IPS-20b (cell line): ENCODE results near the gene MIPOL1.
A peak's percentile ranks its signal among the peaks of the same experiment; 100 is the strongest.
"Not testable (repeated sequence)": the region's sequence is repeated elsewhere in the genome, so short reads cannot be mapped to it uniquely, and the experiment has no call there.

Source experiments
- H3K27ac ChIP-seq: one replicate; pipeline ENCODE4 v1.5.1; 2013; ENCODE audit warnings: low read length
- H3K27me3 ChIP-seq: 2 replicates; pipeline ENCODE4 v1.6.1; 2013; ENCODE audit warnings: mild to moderate bottlenecking, low read length, inconsistent platforms; ENCODE audit not compliant: insufficient read depth
- H3K36me3 ChIP-seq: 2 replicates; pipeline ENCODE4 v1.6.1; 2013; ENCODE audit warnings: low read depth, mild to moderate bottlenecking, inconsistent platforms, low read length, moderate library complexity; ENCODE audit not compliant: insufficient read depth
- H3K4me1 ChIP-seq: 2 replicates; pipeline ENCODE4 v1.6.1; 2013; ENCODE audit warnings: mild to moderate bottlenecking, control low read depth, inconsistent platforms, low read length, moderate library complexity; ENCODE audit not compliant: insufficient read depth
- H3K4me3 ChIP-seq: 2 replicates; pipeline ENCODE4 v1.5.1; 2013; ENCODE audit warnings: mild to moderate bottlenecking, low read length, inconsistent platforms
- H3K9ac ChIP-seq: 2 replicates; pipeline ENCODE4 v1.6.1; 2013; ENCODE audit warnings: low read depth, mild to moderate bottlenecking, inconsistent platforms, low read length, moderate library complexity
- H3K9me3 ChIP-seq: 2 replicates; pipeline ENCODE4 v1.6.1; 2013; ENCODE audit warnings: mild to moderate bottlenecking, low read depth, low read length, inconsistent platforms; ENCODE audit not compliant: insufficient read depth

Gene MIPOL1

GRCh38 chr14:37189733-37190132 is 8.0 kb upstream of the MIPOL1 start:
- not testable (repeated sequence) for H3K27ac ChIP-seq, H3K9me3 ChIP-seq, H3K4me1 ChIP-seq, H3K4me3 ChIP-seq, H3K9ac ChIP-seq, H3K27me3 ChIP-seq, H3K36me3 ChIP-seq

GRCh38 chr14:37194698-37195097 is 3.0 kb upstream of the MIPOL1 start:
- Histone ChIP-seq H3K36me3 (no peaks in the 10 kb centered on the region), H3K9me3 (no peaks in the 10 kb centered on the region), H3K9ac (no peak overlapping the region), H3K27me3 (no peaks in the 10 kb centered on the region), H3K27ac (no peak overlapping the region), H3K4me1 (no peaks in the 10 kb centered on the region; the same call in 1 of the 2 replicates), H3K4me3 (no peak overlapping the region)

GRCh38 chr14:37195327-37195726 is 2.4 kb upstream of the MIPOL1 start:
- no peak overlapping the region for H3K4me3 ChIP-seq
- no peaks in the 10 kb centered on the region for H3K9me3 ChIP-seq
- H3K4me1 ChIP-seq: no peaks in the 10 kb centered on the region; the same call in 1 of the 2 replicates
- no peak overlapping the region for H3K9ac ChIP-seq
- H3K36me3 ChIP-seq: no peaks in the 10 kb centered on the region
- no peaks in the 10 kb centered on the region for H3K27me3 ChIP-seq
- H3K27ac ChIP-seq: no peak overlapping the region

GRCh38 chr14:37196604-37197420 is 925 bp upstream of the MIPOL1 start:
- Histone ChIP-seq H3K4me1 (peaks cover 3% of the 10 kb centered on the region; the same call in 1 of the 2 replicates), H3K36me3 (no peaks in the 10 kb centered on the region), H3K27me3 (no peaks in the 10 kb centered on the region), H3K27ac (no peak overlapping the region), H3K4me3 (peak overlapping the region; percentile 86), H3K9ac (peak overlapping the region; percentile 89; the same call in 1 of the 2 replicates), H3K9me3 (no peaks in the 10 kb centered on the region)

- Histone ChIP-seq H3K9ac (peak overlapping the region; percentile 89; the same call in 1 of the 2 replicates), H3K27ac (no peak overlapping the region)
These were observed 499 bp downstream of the MIPOL1 start for GRCh38 chr14:37198273-37198598.

GRCh38 chr14:37198907-37199306 is 1.2 kb downstream of the MIPOL1 start:
- Histone ChIP-seq H3K36me3 (no peaks in the 10 kb centered on the region), H3K27me3 (no peaks in the 10 kb centered on the region), H3K4me3 (peak overlapping the region; percentile 86; the same call in 1 of the 2 replicates), H3K9me3 (no peaks in the 10 kb centered on the region), H3K4me1 (peaks cover 9% of the 10 kb centered on the region), H3K27ac (no peak overlapping the region), H3K9ac (no peak overlapping the region)

More at GRCh38 chr14:37198273-37198598, 499 bp downstream of the MIPOL1 start:
- Histone ChIP-seq H3K9me3 (no peaks in the 10 kb centered on the region), H3K4me3 (peak overlapping the region; percentile 86), H3K4me1 (peaks cover 9% of the 10 kb centered on the region), H3K36me3 (no peaks in the 10 kb centered on the region), H3K27me3 (no peaks in the 10 kb centered on the region)

GRCh38 chr14:37201724-37202123 is 4.0 kb downstream of the MIPOL1 start:
- Histone ChIP-seq H3K4me1 (peaks cover 9% of the 10 kb centered on the region), H3K27ac (no peak overlapping the region), H3K27me3 (no peaks in the 10 kb centered on the region), H3K36me3 (no peaks in the 10 kb centered on the region; the same call in none of the 2 replicates), H3K9me3 (peaks cover 15% of the 10 kb centered on the region), H3K9ac (no peak overlapping the region), H3K4me3 (no peak overlapping the region)

GRCh38 chr14:37202265-37202664 is 4.5 kb downstream of the MIPOL1 start:
- H3K9me3 ChIP-seq: peaks cover 21% of the 10 kb centered on the region
- H3K4me3 ChIP-seq: no peak overlapping the region
- no peaks in the 10 kb centered on the region for H3K27me3 ChIP-seq
- no peak overlapping the region for H3K27ac ChIP-seq
- no peaks in the 10 kb centered on the region; the same call in none of the 2 replicates for H3K36me3 ChIP-seq
- peaks cover 9% of the 10 kb centered on the region for H3K4me1 ChIP-seq
- H3K9ac ChIP-seq: no peak overlapping the region

- H3K36me3 ChIP-seq: no peaks in the 10 kb centered on the region; the same call in none of the 2 replicates
- no peak overlapping the region for H3K4me3 ChIP-seq
- no peaks in the 10 kb centered on the region for H3K27me3 ChIP-seq
- H3K4me1 ChIP-seq: peaks cover 9% of the 10 kb centered on the region; the same call in 1 of the 2 replicates
- no peak overlapping the region for H3K9ac ChIP-seq
- no peak overlapping the region for H3K27ac ChIP-seq
- H3K9me3 ChIP-seq: peaks cover 24% of the 10 kb centered on the region
These were observed 5.1 kb downstream of the MIPOL1 start for GRCh38 chr14:37202812-37203211.

- Histone ChIP-seq H3K36me3 (no peaks in the 10 kb centered on the region; the same call in none of the 2 replicates), H3K27me3 (no peaks in the 10 kb centered on the region), H3K4me3 (no peak overlapping the region), H3K27ac (no peak overlapping the region), H3K9ac (no peak overlapping the region), H3K4me1 (peaks cover 9% of the 10 kb centered on the region; the same call in 1 of the 2 replicates), H3K9me3 (peaks cover 27% of the 10 kb centered on the region)
These were observed 5.7 kb downstream of the MIPOL1 start for GRCh38 chr14:37203423-37203822.

- H3K4me3 ChIP-seq, H3K4me1 ChIP-seq, H3K9ac ChIP-seq, H3K27ac ChIP-seq, H3K36me3 ChIP-seq, H3K27me3 ChIP-seq: not testable (repeated sequence)
- H3K9me3 ChIP-seq: peaks cover 27% of the 10 kb centered on the region
These were observed 8.2 kb downstream of the MIPOL1 start for GRCh38 chr14:37205623-37206605.
